Tibial nerve (tissue), 4 donors: ENCODE results near the gene UBE2O.

Experiments
- CTCF ChIP-seq, 5 experiments: fragments of 200-600 bp in 3 of 5; fragments of 450-650 bp in 2 of 5; sonication (generic) in 3 of 5; IDR thresholded peaks; one replicate each; pipeline ENCODE4 v1.5.1; 2016 to 2019; ENCODE audit warnings: antibody characterized with exemption in 5 of 5, mild to moderate bottlenecking in 3 of 5, moderate library complexity in 2 of 5
- EP300 ChIP-seq, 2 donors: sonication (generic); formaldehyde crosslinking; IDR thresholded peaks; one replicate each; pipeline ENCODE4 v1.6.1; 2017; ENCODE audit warnings: antibody characterized with exemption in 2 of 2, mild to moderate bottlenecking in 1 of 2
- POLR2A ChIP-seq, 2 donors: fragments of 450-650 bp; IDR thresholded peaks; one replicate each; pipeline ENCODE4 v1.6.1; 2017; ENCODE audit warnings: antibody characterized with exemption in 2 of 2, mild to moderate bottlenecking in 2 of 2, moderate library complexity in 2 of 2

GRCh38 chr17:76477576-76477975 lies 24.6 kb upstream of the UBE2O start:
- TF ChIP-seq POLR2A (IDR thresholded peaks at IDR 0.05) (no peak), CTCF (IDR thresholded peaks at IDR 0.05) (no peak), EP300 (IDR thresholded peaks at IDR 0.05) (no peak)
